Upper lobe of left lung (tissue), 4 donors: Measurements from ENCODE around the gene FN3K.

Experiments
- EP300 ChIP-seq, 4 donors: sonication (generic); formaldehyde crosslinking; IDR thresholded peaks; one replicate each; pipeline ENCODE4 v1.5.1; 2017; ENCODE audit warnings: antibody characterized with exemption in 4 of 4, control low read depth in 2 of 4
- POLR2A ChIP-seq, 4 donors: fragments of 450-650 bp; IDR thresholded peaks; one replicate each; pipeline ENCODE4 v1.5.1; 2016 to 2017; ENCODE audit warnings: antibody characterized with exemption in 4 of 4, mild to moderate bottlenecking in 2 of 4

- no peak for TF ChIP-seq POLR2A (IDR thresholded peaks at IDR 0.05)
- TF ChIP-seq EP300 (IDR thresholded peaks at IDR 0.05): no peak
These were observed 36.6 kb downstream of the FN3K start for GRCh38 chr17:82772026-82772425.
